ENCODE data around the gene RNF215.

Gene RNF215

GRCh38 chr22:30332994-30333706 is 54.1 kb downstream of the RNF215 start:
- no peak for DNase-seq (ENCODE audit: low read depth in 2 of 2)

- no peak for DNase-seq (ENCODE audit: low read depth in 2 of 2)
Measured at GRCh38 chr22:30332551-30332950, 54.7 kb downstream of the RNF215 start.

All from stimulated activated CD8-positive, alpha-beta memory T cell treated with anti-CD3 and anti-CD28 coated beads, Interleukin-15, amount 100 ng/mL, for 48 hours (primary cell).